SU-DHL-6 (cell line): ENCODE data around the gene KCNAB2.

Experiments
- H2AFZ ChIP-seq: fragments of 200-600 bp; sonication (generic); 2 replicates; pipeline ENCODE4 v1.6.1; 2014; ENCODE audit warnings: low read depth, mild to moderate bottlenecking, moderate library complexity, mixed read lengths, antibody characterized with exemption, low read length; ENCODE audit not compliant: severe bottlenecking
- H3F3A ChIP-seq: fragments of 200-600 bp; shearing (Covaris generic); 2 replicates; pipeline ENCODE4 v1.6.0; 2016; ENCODE audit warnings: antibody characterized with exemption, mild to moderate bottlenecking; ENCODE audit not compliant: insufficient read depth
- H3K27ac ChIP-seq: fragments of 200-600 bp; sonication (generic); 2 replicates; pipeline ENCODE4 v1.5.1; 2016; ENCODE audit warnings: low read depth, mild to moderate bottlenecking, low read length, moderate library complexity, mixed read lengths
- H3K27me3 ChIP-seq: fragments of 200-600 bp; sonication (generic), shearing (Covaris generic); 2 replicates; pipeline ENCODE4 v1.6.0; 2014; ENCODE audit warnings: mild to moderate bottlenecking, low read length
- H3K36me3 ChIP-seq: fragments of 200-600 bp; sonication (generic); 2 replicates; pipeline ENCODE4 v1.6.1; 2014; ENCODE audit warnings: mild to moderate bottlenecking, low read length, mixed read lengths
- H3K4me2 ChIP-seq: fragments of 300-600, 200-600 bp; shearing (Covaris generic), sonication (generic); 2 replicates; pipeline ENCODE4 v1.6.0; 2014; ENCODE audit warnings: low read length, low read depth, mild to moderate bottlenecking; ENCODE audit not compliant: poor library complexity, severe bottlenecking
- H3K4me3 ChIP-seq: fragments of 200-600 bp; sonication (generic); 2 replicates; pipeline ENCODE4 v1.5.1; 2014; ENCODE audit warnings: antibody characterized with exemption, low read length, mild to moderate bottlenecking, mixed read lengths; ENCODE audit not compliant: insufficient read depth, poor library complexity, severe bottlenecking
- H3K79me2 ChIP-seq: fragments of 200-600 bp; sonication (generic); 2 replicates; pipeline ENCODE4 v1.6.1; 2014; ENCODE audit warnings: mild to moderate bottlenecking, low read length, moderate library complexity; ENCODE audit not compliant: insufficient read depth
- H3K9ac ChIP-seq: fragments of 200-600 bp; sonication (generic); 2 replicates; pipeline ENCODE4 v1.7.0; 2014; ENCODE audit warnings: mild to moderate bottlenecking, low read length
- H3K9me2 ChIP-seq: fragments of 200-600 bp; sonication (generic); replicated peaks from 2 replicates; pipeline ENCODE4 v1.6.1; 2014; ENCODE audit warnings: low read length; ENCODE audit not compliant: insufficient read depth
- H3K9me3 ChIP-seq: fragments of 200-600 bp; sonication (generic); 2 replicates; pipeline ENCODE4 v1.6.1; 2014; ENCODE audit warnings: low read length, mixed read lengths; ENCODE audit not compliant: insufficient read depth
- H4K20me1 ChIP-seq: fragments of 200-600 bp; sonication (generic); 2 replicates; pipeline ENCODE4 v1.6.1; 2014; ENCODE audit warnings: low read depth, mild to moderate bottlenecking, antibody characterized with exemption, low read length, moderate library complexity, mixed read lengths
- CTCF ChIP-seq: fragments of 200-600 bp; sonication (generic); IDR thresholded peaks from one replicate; pipeline ENCODE4 v1.5.1; 2017; ENCODE audit warnings: antibody characterized with exemption, mild to moderate bottlenecking, low read length, moderate library complexity; ENCODE audit not compliant: insufficient read depth, poor library complexity, severe bottlenecking
- EZH2phosphoT487 ChIP-seq: fragments of 200-600 bp; sonication (generic), shearing (Covaris generic); conservative IDR thresholded peaks from 2 replicates; pipeline ENCODE4 v1.6.1; 2018; ENCODE audit warnings: mild to moderate bottlenecking, antibody characterized with exemption, low read length, moderate library complexity, mixed read lengths

The KCNAB2 gene

GRCh38 chr1:6001992-6002576 is 43.6 kb upstream of the KCNAB2 start:
- Histone ChIP-seq H3K9ac (no peak overlapping the region), H3K9me2 (no peaks in the 10 kb centered on the region), H2AFZ (no peak overlapping the region), H3K79me2 (no peaks in the 10 kb centered on the region), H3K4me2 (no peak overlapping the region), H3F3A (no peaks in the 10 kb centered on the region), H3K27me3 (no peaks in the 10 kb centered on the region), H3K27ac (no peak overlapping the region), H3K9me3 (no peaks in the 10 kb centered on the region), H4K20me1 (no peaks in the 10 kb centered on the region), H3K36me3 (no peaks in the 10 kb centered on the region), H3K4me3 (no peak overlapping the region)
- TF ChIP-seq CTCF, result no peak

DNA sequence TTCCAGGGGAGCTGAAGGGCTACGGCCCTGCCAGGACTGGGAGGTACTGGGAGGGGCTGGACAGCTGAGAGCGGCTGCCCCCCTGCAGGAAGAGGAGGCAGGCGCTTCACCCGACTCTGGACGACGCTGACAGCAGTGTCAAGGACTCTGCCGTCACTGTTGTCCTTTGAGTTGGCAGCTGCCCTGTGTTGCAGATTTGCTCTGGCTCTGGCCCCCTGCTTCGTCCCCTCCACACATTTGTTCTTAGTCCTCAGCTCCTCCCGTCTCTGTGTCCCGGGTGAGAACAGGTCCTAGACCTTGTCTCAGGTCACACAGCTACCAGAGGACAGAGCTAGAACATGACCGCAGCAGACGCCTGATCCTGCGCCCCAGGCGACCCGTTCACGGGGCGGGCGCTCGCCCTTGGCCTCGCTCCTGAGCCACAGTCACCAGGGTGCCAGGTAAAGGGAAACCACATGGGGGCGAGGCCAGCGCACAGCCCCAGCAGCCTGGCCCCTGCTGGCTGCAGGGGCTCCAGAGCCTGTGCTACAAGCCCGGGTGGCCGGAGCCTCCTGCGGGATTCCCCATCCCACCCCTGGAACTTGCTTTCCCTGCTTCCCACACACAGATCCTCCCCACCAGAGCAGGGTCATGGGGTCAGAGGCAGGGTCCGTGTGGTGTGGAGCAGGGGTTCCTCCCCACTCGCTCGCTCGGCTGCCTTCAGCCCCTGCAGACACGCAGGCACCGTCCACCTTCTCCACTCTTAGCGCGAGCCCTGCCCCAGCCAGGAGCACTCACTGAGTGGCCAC is 42.8 kb upstream of the KCNAB2 start:
- Histone ChIP-seq H3K9me2 (no peaks in the 10 kb centered on the region), H3K4me3 (no peak overlapping the region), H3K9ac (no peak overlapping the region), H3K27me3 (no peaks in the 10 kb centered on the region), H3K79me2 (no peaks in the 10 kb centered on the region), H3K27ac (no peak overlapping the region), H2AFZ (no peak overlapping the region), H4K20me1 (no peaks in the 10 kb centered on the region), H3F3A (no peaks in the 10 kb centered on the region), H3K36me3 (no peaks in the 10 kb centered on the region), H3K9me3 (no peaks in the 10 kb centered on the region), H3K4me2 (no peak overlapping the region)
- TF ChIP-seq EZH2phosphoT487, result no peak
- no peak for TF ChIP-seq CTCF

- Histone ChIP-seq H3F3A (no peaks in the 10 kb centered on the region), H4K20me1 (no peaks in the 10 kb centered on the region), H3K9me3 (no peaks in the 10 kb centered on the region), H3K9me2 (no peaks in the 10 kb centered on the region), H3K27ac (no peak overlapping the region), H3K9ac (no peak overlapping the region), H3K4me3 (no peak overlapping the region), H3K4me2 (no peak overlapping the region), H3K79me2 (no peaks in the 10 kb centered on the region), H3K27me3 (no peaks in the 10 kb centered on the region), H2AFZ (no peak overlapping the region), H3K36me3 (no peaks in the 10 kb centered on the region)
- TF ChIP-seq CTCF, result no peak
- no peak for TF ChIP-seq EZH2phosphoT487
These were observed 41.9 kb upstream of the KCNAB2 start for GRCh38 chr1:6003568-6004411.
